ENCODE results near the gene NAB2.

NAB2 gene

GRCh38 chr12:57138526-57139272 lies 49.8 kb downstream of the NAB2 start:
- no peak for DNase-seq

DNA sequence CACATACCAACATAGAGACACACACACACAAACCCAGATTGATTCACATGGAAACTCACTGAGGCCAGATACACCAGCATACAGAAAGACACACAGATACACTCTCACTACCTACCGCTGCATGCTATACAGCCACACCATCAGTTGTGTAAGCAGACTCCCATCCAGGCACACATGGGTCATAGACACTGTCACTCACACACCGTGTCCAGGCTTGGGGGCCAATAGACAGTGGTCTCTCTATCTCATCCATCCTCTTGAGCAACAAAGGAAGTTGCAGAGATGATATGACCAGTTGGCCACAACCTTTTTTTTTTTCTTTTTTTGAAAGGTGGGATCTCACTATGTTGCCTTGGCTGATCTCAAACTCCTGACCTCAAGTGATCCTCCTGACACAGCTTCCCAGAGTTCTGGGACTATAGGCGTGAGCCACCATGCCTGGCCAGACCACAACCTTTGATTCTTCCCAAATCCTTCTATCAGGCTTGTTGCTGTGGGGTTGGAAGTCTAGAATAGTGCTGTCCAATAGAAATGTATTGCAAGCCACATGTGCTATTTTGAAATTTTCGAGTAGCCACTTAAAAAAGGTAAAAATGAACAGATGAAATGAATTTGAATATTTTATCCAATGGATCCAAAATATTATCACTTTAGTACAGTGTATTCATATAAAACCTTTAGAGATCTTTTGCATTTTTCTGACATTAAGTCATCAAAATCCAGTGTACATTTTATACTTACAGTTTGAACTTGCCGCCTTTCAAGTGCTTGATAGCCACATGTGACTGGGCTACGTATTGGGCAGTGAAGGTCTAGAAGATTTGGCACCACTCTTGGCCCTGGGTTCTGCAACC lies 51.1 kb downstream of the NAB2 start:
- no peak for DNase-seq

DNA sequence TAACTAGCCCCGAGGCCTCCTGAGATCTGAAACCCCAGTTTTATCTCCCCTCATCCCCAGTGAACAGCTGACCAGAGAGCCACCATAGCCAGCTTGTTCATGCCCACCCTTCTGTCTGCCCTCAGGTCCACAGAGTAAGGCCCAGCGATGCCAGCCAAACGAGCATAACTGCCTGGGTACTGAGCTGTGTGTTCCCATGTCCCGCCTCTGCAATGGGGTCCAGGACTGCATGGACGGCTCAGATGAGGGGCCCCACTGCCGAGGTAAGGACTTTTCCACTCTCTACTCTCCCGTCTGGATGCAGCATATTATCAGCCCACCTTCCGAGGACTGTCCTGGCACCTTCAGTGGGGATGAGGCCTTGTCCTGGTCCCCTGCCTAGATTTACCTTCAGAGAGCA lies 52.3 kb downstream of the NAB2 start:
- no peak for DNase-seq

GRCh38 chr12:57142121-57142520 lies 53.2 kb downstream of the NAB2 start:
- no peak for DNase-seq

- no peak for DNase-seq
These were observed 53.8 kb downstream of the NAB2 start for GRCh38 chr12:57142727-57143126.

- DNase-seq, result no peak
These were observed 54.5 kb downstream of the NAB2 start for GRCh38 chr12:57143454-57143853.
